Measurements from ENCODE around the gene TRAM2.

The TRAM2 gene

DNA sequence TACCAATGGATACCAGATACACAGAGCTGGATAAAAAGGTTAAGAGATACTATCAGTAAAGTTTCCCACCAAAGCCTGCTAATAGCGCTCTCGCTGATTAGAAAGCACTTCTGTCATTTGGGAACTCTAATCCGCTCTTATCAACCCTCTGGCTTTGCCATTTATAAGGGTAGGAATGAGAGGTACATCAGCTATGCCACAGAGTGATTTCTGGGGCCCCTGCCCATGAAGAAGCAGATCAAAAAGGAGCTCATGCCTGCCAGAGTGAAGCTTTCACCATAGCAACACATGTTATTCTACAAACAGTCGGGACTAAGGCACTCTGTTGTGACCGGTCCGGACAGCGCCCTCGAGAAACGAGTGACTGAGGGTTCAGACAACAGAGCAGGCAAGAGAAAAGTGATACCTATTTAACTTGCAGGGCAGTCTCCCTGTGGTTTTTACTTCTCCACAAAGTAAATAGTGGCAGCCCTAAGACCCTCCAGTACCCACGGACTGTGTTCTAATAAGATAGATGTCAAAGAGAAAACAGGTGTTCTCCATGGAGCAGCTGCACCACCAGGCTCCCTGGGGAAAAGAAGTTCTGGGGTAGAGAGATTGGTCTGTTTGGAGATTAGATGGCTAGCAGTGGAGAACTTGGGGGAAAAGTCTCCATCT lies 5.6 kb downstream of the TRAM2 start:
- Histone ChIP-seq H3K9me2 (replicated peaks; ENCODE audit: insufficient read depth, low read length) (no peaks in the 10 kb centered on the region), H3K9ac (ENCODE audit: low read length) (no peak overlapping the region), H3K4me2 (ENCODE audit: low read depth, low read length, poor library complexity, severe bottlenecking) (no peak overlapping the region), H3K27ac (ENCODE audit: low read depth, low read length) (no peak overlapping the region), H3K36me3 (ENCODE audit: low read length) (no peaks in the 10 kb centered on the region), H3K79me2 (ENCODE audit: insufficient read depth, low read length) (no peaks in the 10 kb centered on the region), H3K4me3 (ENCODE audit: insufficient read depth, low read length, poor library complexity, severe bottlenecking) (no peak overlapping the region), H2AFZ (ENCODE audit: low read depth, low read length, severe bottlenecking) (no peak overlapping the region), H4K20me1 (ENCODE audit: low read depth, low read length) (no peaks in the 10 kb centered on the region), H3F3A (ENCODE audit: insufficient read depth) (no peaks in the 10 kb centered on the region), H3K9me3 (ENCODE audit: insufficient read depth, low read length) (no peaks in the 10 kb centered on the region), H3K27me3 (ENCODE audit: low read length) (no peaks in the 10 kb centered on the region)
- TF ChIP-seq EZH2phosphoT487 (conservative IDR thresholded peaks at IDR 0.05; ENCODE audit: low read length) = no peak
- TF ChIP-seq, protein P1, sequence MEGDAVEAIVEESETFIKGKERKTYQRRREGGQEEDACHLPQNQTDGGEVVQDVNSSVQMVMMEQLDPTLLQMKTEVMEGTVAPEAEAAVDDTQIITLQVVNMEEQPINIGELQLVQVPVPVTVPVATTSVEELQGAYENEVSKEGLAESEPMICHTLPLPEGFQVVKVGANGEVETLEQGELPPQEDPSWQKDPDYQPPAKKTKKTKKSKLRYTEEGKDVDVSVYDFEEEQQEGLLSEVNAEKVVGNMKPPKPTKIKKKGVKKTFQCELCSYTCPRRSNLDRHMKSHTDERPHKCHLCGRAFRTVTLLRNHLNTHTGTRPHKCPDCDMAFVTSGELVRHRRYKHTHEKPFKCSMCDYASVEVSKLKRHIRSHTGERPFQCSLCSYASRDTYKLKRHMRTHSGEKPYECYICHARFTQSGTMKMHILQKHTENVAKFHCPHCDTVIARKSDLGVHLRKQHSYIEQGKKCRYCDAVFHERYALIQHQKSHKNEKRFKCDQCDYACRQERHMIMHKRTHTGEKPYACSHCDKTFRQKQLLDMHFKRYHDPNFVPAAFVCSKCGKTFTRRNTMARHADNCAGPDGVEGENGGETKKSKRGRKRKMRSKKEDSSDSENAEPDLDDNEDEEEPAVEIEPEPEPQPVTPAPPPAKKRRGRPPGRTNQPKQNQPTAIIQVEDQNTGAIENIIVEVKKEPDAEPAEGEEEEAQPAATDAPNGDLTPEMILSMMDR (IDR thresholded peaks at IDR 0.05; ENCODE audit: insufficient read depth, low read length, poor library complexity, severe bottlenecking) = no peak

DNA sequence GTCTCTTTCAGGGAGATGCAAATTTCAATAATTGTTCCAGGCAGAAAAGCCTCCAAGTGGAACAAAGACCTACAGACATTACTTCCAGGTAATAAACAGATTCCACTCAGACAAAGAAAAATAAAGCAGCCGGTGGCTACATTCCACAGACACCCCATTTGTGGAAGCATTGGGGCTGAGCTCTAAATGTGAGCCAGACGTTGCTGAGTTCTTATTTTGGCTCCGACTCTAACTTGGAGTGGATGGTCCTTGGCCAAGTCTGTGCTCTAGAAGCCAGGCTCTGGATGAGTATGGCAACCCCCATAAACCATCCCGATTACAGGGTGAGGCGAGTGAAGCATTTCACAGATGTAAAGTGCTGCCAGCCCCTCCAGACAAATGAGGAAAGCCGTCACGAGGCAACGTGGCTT lies 6.6 kb downstream of the TRAM2 start:
- Histone ChIP-seq H3K27ac (ENCODE audit: low read depth, low read length) (no peak overlapping the region), H3K27me3 (ENCODE audit: low read length) (no peaks in the 10 kb centered on the region), H3K36me3 (ENCODE audit: low read length) (no peaks in the 10 kb centered on the region), H3K9me3 (ENCODE audit: insufficient read depth, low read length) (no peaks in the 10 kb centered on the region), H2AFZ (ENCODE audit: low read depth, low read length, severe bottlenecking) (no peak overlapping the region), H3K9me2 (replicated peaks; ENCODE audit: insufficient read depth, low read length) (no peaks in the 10 kb centered on the region), H3K4me2 (ENCODE audit: low read depth, low read length, poor library complexity, severe bottlenecking) (no peak overlapping the region), H4K20me1 (ENCODE audit: low read depth, low read length) (no peaks in the 10 kb centered on the region), H3K9ac (ENCODE audit: low read length) (no peak overlapping the region), H3F3A (ENCODE audit: insufficient read depth) (no peaks in the 10 kb centered on the region), H3K4me3 (ENCODE audit: insufficient read depth, low read length, poor library complexity, severe bottlenecking) (no peak overlapping the region), H3K79me2 (ENCODE audit: insufficient read depth, low read length) (no peaks in the 10 kb centered on the region)
- no peak for TF ChIP-seq EZH2phosphoT487 (conservative IDR thresholded peaks at IDR 0.05; ENCODE audit: low read length)
- TF ChIP-seq, protein P1 (IDR thresholded peaks at IDR 0.05; ENCODE audit: insufficient read depth, low read length, poor library complexity, severe bottlenecking) = no peak

DNA sequence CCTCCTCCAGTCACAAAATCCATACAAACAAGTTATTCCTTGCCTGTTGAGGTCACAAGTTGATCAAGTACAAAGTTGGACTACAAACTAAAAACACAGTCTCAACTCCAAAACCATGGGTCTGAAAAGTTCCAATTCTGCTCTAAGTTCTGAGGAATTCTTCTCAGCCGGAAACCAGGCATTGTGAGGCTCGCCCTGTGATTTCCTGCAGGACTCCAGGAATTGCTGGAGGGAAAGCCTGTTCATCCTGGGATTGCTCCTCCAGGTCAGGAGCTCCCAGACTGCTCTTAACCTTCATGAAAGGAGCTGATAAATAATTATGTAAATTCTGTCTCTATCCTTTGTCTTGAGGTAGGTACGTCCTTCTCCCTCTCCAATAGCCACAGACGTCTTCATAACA lies 8.5 kb downstream of the TRAM2 start:
- H3K27me3 ChIP-seq (ENCODE audit: low read length) = no peaks in the 10 kb centered on the region
- no peak overlapping the region for H3K4me3 ChIP-seq (ENCODE audit: insufficient read depth, low read length, poor library complexity, severe bottlenecking)
- no peaks in the 10 kb centered on the region for H3K9me3 ChIP-seq (ENCODE audit: insufficient read depth, low read length)
- H4K20me1 ChIP-seq (ENCODE audit: low read depth, low read length) = no peaks in the 10 kb centered on the region
- no peaks in the 10 kb centered on the region for H3K79me2 ChIP-seq (ENCODE audit: insufficient read depth, low read length)
- no peak overlapping the region for H2AFZ ChIP-seq (ENCODE audit: low read depth, low read length, severe bottlenecking)
- no peaks in the 10 kb centered on the region for H3F3A ChIP-seq (ENCODE audit: insufficient read depth)
- TF ChIP-seq, protein P1 (IDR thresholded peaks at IDR 0.05; ENCODE audit: insufficient read depth, low read length, poor library complexity, severe bottlenecking) = no peak
- TF ChIP-seq EZH2phosphoT487 (conservative IDR thresholded peaks at IDR 0.05; ENCODE audit: low read length) = no peak
- H3K9me2 ChIP-seq (replicated peaks; ENCODE audit: insufficient read depth, low read length) = no peaks in the 10 kb centered on the region
- H3K4me2 ChIP-seq (ENCODE audit: low read depth, low read length, poor library complexity, severe bottlenecking) = no peak overlapping the region
- no peaks in the 10 kb centered on the region for H3K36me3 ChIP-seq (ENCODE audit: low read length)
- no peak overlapping the region for H3K27ac ChIP-seq (ENCODE audit: low read depth, low read length)
- no peak overlapping the region for H3K9ac ChIP-seq (ENCODE audit: low read length)
